Sigmoid colon (tissue), 4 donors: ENCODE measurements around the gene ASPHD2.

Experiments used
- CTCF ChIP-seq, 4 experiments: fragments of 450-650 bp in 3 of 4; fragments of 200-600 bp in 1 of 4; IDR thresholded peaks; one replicate each; pipeline ENCODE4 v1.5.1; 2016 to 2019; ENCODE audit warnings: antibody characterized with exemption in 4 of 4, mild to moderate bottlenecking in 3 of 4, moderate library complexity in 2 of 4
- POLR2A ChIP-seq, 2 donors: fragments of 450-650 bp; IDR thresholded peaks; one replicate each; pipeline ENCODE4 v1.6.1; 2016; ENCODE audit warnings: antibody characterized with exemption in 2 of 2, mild to moderate bottlenecking in 2 of 2, moderate library complexity in 2 of 2
- POLR2AphosphoS5 ChIP-seq, 4 donors: sonication (generic); formaldehyde crosslinking; IDR thresholded peaks; one replicate each; pipeline ENCODE4 v1.6.1; 2017; ENCODE audit warnings: antibody characterized with exemption in 4 of 4

- TF ChIP-seq CTCF (IDR thresholded peaks at IDR 0.05) = no peak
- no peak for TF ChIP-seq POLR2AphosphoS5 (IDR thresholded peaks at IDR 0.05)
- TF ChIP-seq POLR2A (IDR thresholded peaks at IDR 0.05) = no peak
Measured at GRCh38 chr22:26445577-26446275, 16.7 kb downstream of the ASPHD2 start.
